K562 (cell line): ENCODE data around the gene CNGB1.

ENCODE experiments used
- E2F3 ChIP-seq: fragments of 250-450 bp; sonication (Bioruptor Pico); IDR thresholded peaks from 2 replicates; pipeline ENCODE4 v1.4.0; 2020; ENCODE audit warnings: mild to moderate bottlenecking
- EP300 ChIP-seq: IDR thresholded peaks from 2 replicates; pipeline ENCODE4 v1.6.1; 2012; ENCODE audit warnings: low read length, improper control_type of control experiment
- GATA2 ChIP-seq: sonication (generic); formaldehyde crosslinking; IDR thresholded peaks from 2 replicates; pipeline ENCODE4 v1.4.0; 2020; ENCODE audit warnings: mild to moderate bottlenecking, missing genetic modification reagents
- TF ChIP-seq, protein P1 (sequence below): IDR thresholded peaks from 2 replicates; pipeline ENCODE4 v1.6.1; 2011; ENCODE audit warnings: borderline replicate concordance, low read depth, mild to moderate bottlenecking, moderate library complexity, low read length; ENCODE audit not compliant: insufficient read depth, poor library complexity, severe bottlenecking

DNA sequence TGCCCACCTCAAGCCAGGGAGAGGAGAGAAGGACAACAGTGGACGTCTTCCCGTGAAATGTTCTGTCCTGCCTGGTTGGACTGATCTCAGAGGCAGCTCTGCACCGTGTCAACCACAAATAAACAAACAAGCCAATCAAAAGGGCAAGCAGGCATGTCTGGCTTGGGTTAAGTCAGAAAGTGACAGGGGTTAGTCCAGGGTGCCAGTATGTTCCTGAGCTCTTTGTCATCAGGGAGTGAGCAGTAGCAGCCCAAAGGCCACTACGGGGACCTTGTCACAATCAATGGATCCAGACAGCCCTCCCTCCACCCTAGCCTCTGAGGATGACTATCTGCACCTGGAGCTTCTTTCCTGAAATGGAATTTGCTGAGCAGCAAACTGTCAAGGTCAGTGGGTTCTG, 35.0 kb downstream of the CNGB1 start:
- TF ChIP-seq, protein P1, sequence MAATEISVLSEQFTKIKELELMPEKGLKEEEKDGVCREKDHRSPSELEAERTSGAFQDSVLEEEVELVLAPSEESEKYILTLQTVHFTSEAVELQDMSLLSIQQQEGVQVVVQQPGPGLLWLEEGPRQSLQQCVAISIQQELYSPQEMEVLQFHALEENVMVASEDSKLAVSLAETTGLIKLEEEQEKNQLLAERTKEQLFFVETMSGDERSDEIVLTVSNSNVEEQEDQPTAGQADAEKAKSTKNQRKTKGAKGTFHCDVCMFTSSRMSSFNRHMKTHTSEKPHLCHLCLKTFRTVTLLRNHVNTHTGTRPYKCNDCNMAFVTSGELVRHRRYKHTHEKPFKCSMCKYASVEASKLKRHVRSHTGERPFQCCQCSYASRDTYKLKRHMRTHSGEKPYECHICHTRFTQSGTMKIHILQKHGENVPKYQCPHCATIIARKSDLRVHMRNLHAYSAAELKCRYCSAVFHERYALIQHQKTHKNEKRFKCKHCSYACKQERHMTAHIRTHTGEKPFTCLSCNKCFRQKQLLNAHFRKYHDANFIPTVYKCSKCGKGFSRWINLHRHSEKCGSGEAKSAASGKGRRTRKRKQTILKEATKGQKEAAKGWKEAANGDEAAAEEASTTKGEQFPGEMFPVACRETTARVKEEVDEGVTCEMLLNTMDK: no peak
- no peak for TF ChIP-seq EP300
- TF ChIP-seq E2F3: no peak
- no peak for TF ChIP-seq GATA2 (CRISPR knock-in tag)
